MCF 10A (cell line): ENCODE results near the gene ISG20L2. TPM values are rescaled to one million over a fixed set of nuclear protein-coding genes. Genes with fewer than 3 reads are reported as not detected.

ENCODE experiments used
- BruUV-seq: library from RNA; stranded (reverse); fragments of 400-500 nt; replicated peaks from 2 replicates; lab custom pipeline; 2021; lab: Mats Ljungman, UMichigan
- CTCF ChIA-PET: fragments of 300-600 bp; sonication (Branson Sonifier 250); formaldehyde crosslinking; extraction: SDS; loops from one replicate; lab custom pipeline; 2021; ENCODE audit warnings: antibody characterized with exemption, inconsistent platforms; lab: Yijun Ruan, JAX
- POLR2A ChIA-PET: fragments of 300-600, 350-650 bp; sonication (Branson Sonifier 250); formaldehyde crosslinking; extraction: SDS; loops from one replicate; lab custom pipeline; 2020; ENCODE audit warnings: antibody characterized with exemption, inconsistent platforms; lab: Yijun Ruan, JAX
- DNase-seq: peaks from one replicate; pipeline ENCODE4 v3.0.0-alpha.2; 2018; ENCODE audit not compliant: unreplicated experiment
- H3K27ac Mint-ChIP-seq: one replicate; pipeline ENCODE4 v1.8.0; 2022; ENCODE audit warnings: mild to moderate bottlenecking, low read depth, mixed read lengths; ENCODE audit not compliant: unreplicated experiment
- H3K27me3 Mint-ChIP-seq: one replicate; pipeline ENCODE4 v1.8.0; 2022; ENCODE audit warnings: mixed read lengths; ENCODE audit not compliant: insufficient read depth, unreplicated experiment
- H3K36me3 Mint-ChIP-seq: one replicate; pipeline ENCODE4 v1.8.0; 2022; ENCODE audit warnings: mild to moderate bottlenecking, moderate library complexity, mixed read lengths; ENCODE audit not compliant: insufficient read depth, unreplicated experiment
- H3K4me1 Mint-ChIP-seq: one replicate; pipeline ENCODE4 v1.8.0; 2022; ENCODE audit warnings: mixed read lengths; ENCODE audit not compliant: insufficient read depth, unreplicated experiment
- H3K4me3 Mint-ChIP-seq: one replicate; pipeline ENCODE4 v1.8.0; 2022; ENCODE audit warnings: mild to moderate bottlenecking, moderate library complexity, mixed read lengths; ENCODE audit not compliant: unreplicated experiment
- H3K9me3 Mint-ChIP-seq: one replicate; pipeline ENCODE4 v1.8.0; 2022; ENCODE audit warnings: mixed read lengths; ENCODE audit not compliant: unreplicated experiment
- intact Hi-C: fragments of 100-400 bp; cut with micrococcal nuclease; formaldehyde crosslinking; loops from 2 replicates; pipeline ENCODE4 v1.14.1; 2022
- total RNA-seq: library from RNA; stranded (reverse); gene quantifications from 2 replicates; pipeline ENCODE4 v1.2.3, GENCODE V29; 2022
- TF ChIP-seq, protein P1 (sequence below): fragments of 200-600 bp; IDR thresholded peaks from one replicate; pipeline ENCODE4 v1.8.0; 2022; ENCODE audit warnings: antibody characterized with exemption, mild to moderate bottlenecking; ENCODE audit not compliant: unreplicated experiment

Gene ISG20L2
- total RNA-seq, 1 experiment from 2014 or later, result 57.5 TPM

- POLR2A ChIA-PET, result interaction anchor here (10.7 kb wide), 1 partner anchor 12 kb away, joined by 299 read pairs; the partner anchor contains the start of gene PRCC
- Mint-ChIP-seq H3K4me1 (peaks cover 19% of the 10 kb centered on the region), H3K36me3 (peaks cover 19% of the 10 kb centered on the region), H3K27me3 (no peaks in the 10 kb centered on the region), H3K4me3 (no peak overlapping the region), H3K9me3 (no peaks in the 10 kb centered on the region), H3K27ac (no peak overlapping the region)
- intact Hi-C loops, result no loop called here
- CTCF ChIA-PET, result interaction anchor here (0.6 kb wide), 2 partner anchors 10 to 22 kb away, joined by 3 read pairs; no protein-coding TSS in a partner anchor
- BruUV-seq, result no TSS peak
- TF ChIP-seq, protein P1, sequence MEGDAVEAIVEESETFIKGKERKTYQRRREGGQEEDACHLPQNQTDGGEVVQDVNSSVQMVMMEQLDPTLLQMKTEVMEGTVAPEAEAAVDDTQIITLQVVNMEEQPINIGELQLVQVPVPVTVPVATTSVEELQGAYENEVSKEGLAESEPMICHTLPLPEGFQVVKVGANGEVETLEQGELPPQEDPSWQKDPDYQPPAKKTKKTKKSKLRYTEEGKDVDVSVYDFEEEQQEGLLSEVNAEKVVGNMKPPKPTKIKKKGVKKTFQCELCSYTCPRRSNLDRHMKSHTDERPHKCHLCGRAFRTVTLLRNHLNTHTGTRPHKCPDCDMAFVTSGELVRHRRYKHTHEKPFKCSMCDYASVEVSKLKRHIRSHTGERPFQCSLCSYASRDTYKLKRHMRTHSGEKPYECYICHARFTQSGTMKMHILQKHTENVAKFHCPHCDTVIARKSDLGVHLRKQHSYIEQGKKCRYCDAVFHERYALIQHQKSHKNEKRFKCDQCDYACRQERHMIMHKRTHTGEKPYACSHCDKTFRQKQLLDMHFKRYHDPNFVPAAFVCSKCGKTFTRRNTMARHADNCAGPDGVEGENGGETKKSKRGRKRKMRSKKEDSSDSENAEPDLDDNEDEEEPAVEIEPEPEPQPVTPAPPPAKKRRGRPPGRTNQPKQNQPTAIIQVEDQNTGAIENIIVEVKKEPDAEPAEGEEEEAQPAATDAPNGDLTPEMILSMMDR, result no peak
- no peak for DNase-seq
Measured at GRCh38 chr1:156754219-156754618, 25.7 kb upstream of the ISG20L2 start.

GRCh38 chr1:156752843-156753482, 24.4 kb upstream of the ISG20L2 start:
- TF ChIP-seq, protein P1, result no peak
- Mint-ChIP-seq H3K4me1 (peaks cover 29% of the 10 kb centered on the region), H3K4me3 (peak overlapping the region; percentile 79), H3K9me3 (no peaks in the 10 kb centered on the region), H3K27ac (peak overlapping the region; percentile 99), H3K36me3 (peaks cover 20% of the 10 kb centered on the region), H3K27me3 (no peaks in the 10 kb centered on the region)
- intact Hi-C loops, result no loop called here
- DNase-seq, result no peak
- ChIA-PET POLR2A (interaction anchor here (0.6 to 10.7 kb wide), 15 partner anchors 8 to 250 kb away, joined by 3 to 299 read pairs (median 6); partner anchors contain the start of genes GPATCH4, ISG20L2, METTL25B and MRPL24), CTCF (interaction anchor here (0.7 to 4.5 kb wide), 7 partner anchors 8 to 286 kb away, joined by 3 to 44 read pairs (median 3); partner anchors contain the start of genes ISG20L2, METTL25B and PRCC)
- TSS peak; percentile 3 for BruUV-seq

- Mint-ChIP-seq H3K27me3 (no peaks in the 10 kb centered on the region), H3K4me1 (peaks cover 37% of the 10 kb centered on the region), H3K27ac (peak overlapping the region; percentile 99), H3K4me3 (peak overlapping the region; percentile 79), H3K9me3 (no peaks in the 10 kb centered on the region), H3K36me3 (peaks cover 27% of the 10 kb centered on the region)
- POLR2A ChIA-PET, result interaction anchor here (0.7 to 10.7 kb wide), 22 partner anchors 9 to 470 kb away, joined by 3 to 299 read pairs (median 6); partner anchors contain the start of genes GPATCH4, ISG20L2, MEF2D and METTL25B
- intact Hi-C loops, result loop anchor here (1.0 kb wide), 1 partner anchor 26 kb away; no protein-coding TSS in a partner anchor
- peak; percentile 99 for DNase-seq
- CTCF ChIA-PET, result interaction anchor here (0.5 to 4.5 kb wide), 9 partner anchors 9 to 287 kb away, joined by 3 to 44 read pairs (median 3); partner anchors contain the start of genes ISG20L2, METTL25B, PEAR1 and PRCC
- no TSS peak for BruUV-seq
- TF ChIP-seq, protein P1, result no peak
Measured at GRCh38 chr1:156751757-156752481, 23.4 kb upstream of the ISG20L2 start.

- TF ChIP-seq, protein P1, result no peak
- peak within 1 kb of the TSS; percentile 79 for H3K4me3 Mint-ChIP-seq
- intact Hi-C loops, result loop anchor here (1.0 kb wide), 1 partner anchor 25 kb away; no protein-coding TSS in a partner anchor
- no peaks in the 10 kb centered on the region for H3K9me3 Mint-ChIP-seq
- no TSS peak for BruUV-seq
- POLR2A ChIA-PET, result interaction anchor here (0.7 to 10.7 kb wide), 15 partner anchors 10 to 469 kb away, joined by 3 to 299 read pairs (median 6); partner anchors contain the start of genes ISG20L2, MEF2D, METTL25B and MRPL24
- H3K27ac Mint-ChIP-seq, result peak within 1 kb of the TSS; percentile 99
- peaks cover 27% of the 10 kb centered on the region for H3K36me3 Mint-ChIP-seq
- peaks cover 42% of the 10 kb centered on the region for H3K4me1 Mint-ChIP-seq
- DNase-seq, result no peak
- CTCF ChIA-PET, result interaction anchor here (0.6 to 4.5 kb wide), 6 partner anchors 9 to 178 kb away, joined by 3 to 44 read pairs (median 8); partner anchors contain the start of genes ISG20L2, METTL25B and PRCC
- H3K27me3 Mint-ChIP-seq, result no peaks in the 10 kb centered on the region
Measured at GRCh38 chr1:156751451-156751756, 22.8 kb upstream of the ISG20L2 start, which contains the start of gene HDGF. TSS of gene HDGF (minus strand) at chr1:156751675. CDS start at chr1:156751429, 246 bp downstream.
